HuH-7.5 (cell line): ENCODE data around the gene PACC1.

Experiments used
- DNase-seq: peaks from one replicate; pipeline ENCODE4 v3.0.0; 2011; ENCODE audit warnings: low spot score

PACC1 gene

GRCh38 chr1:212414328-212415106 lies at the start of gene PACC1:
Gene PACC1, minus strand, starts transcription at chr1:212414886. Its CDS starts 129 bp downstream, at chr1:212414757.
- DNase-seq, result peak; percentile 84

- DNase-seq, result no peak
Observed at GRCh38 chr1:212463565-212464285, 49.0 kb upstream of the PACC1 start.

- DNase-seq, result no peak
Observed at GRCh38 chr1:212461916-212462660, 47.4 kb upstream of the PACC1 start.

- no peak for DNase-seq
Observed at GRCh38 chr1:212460376-212460775, 45.7 kb upstream of the PACC1 start.

- DNase-seq, result no peak
Observed at GRCh38 chr1:212459656-212460055, 45.0 kb upstream of the PACC1 start.

GRCh38 chr1:212458817-212459216 lies 44.1 kb upstream of the PACC1 start:
- no peak for DNase-seq

- no peak for DNase-seq
Observed at GRCh38 chr1:212457740-212458338, 43.2 kb upstream of the PACC1 start.

GRCh38 chr1:212455803-212456528 lies 41.3 kb upstream of the PACC1 start:
- DNase-seq, result peak; percentile 72

- DNase-seq, result no peak
Observed at GRCh38 chr1:212455401-212455800, 40.7 kb upstream of the PACC1 start.

- DNase-seq, result no peak
Observed at GRCh38 chr1:212454741-212455140, 40.1 kb upstream of the PACC1 start.

GRCh38 chr1:212453156-212453857 lies 38.6 kb upstream of the PACC1 start:
- DNase-seq, result no peak

- no peak for DNase-seq
Observed at GRCh38 chr1:212452323-212453155, 37.9 kb upstream of the PACC1 start.

GRCh38 chr1:212451416-212452322 lies 37.0 kb upstream of the PACC1 start:
- no peak for DNase-seq

GRCh38 chr1:212450331-212450881 lies 35.7 kb upstream of the PACC1 start:
- no peak for DNase-seq

- no peak for DNase-seq
Observed at GRCh38 chr1:212447478-212447877, 32.8 kb upstream of the PACC1 start.

GRCh38 chr1:212446333-212446732 lies 31.6 kb upstream of the PACC1 start:
- DNase-seq, result no peak

GRCh38 chr1:212442408-212442807 lies 27.7 kb upstream of the PACC1 start:
- DNase-seq, result no peak

GRCh38 chr1:212440419-212440818 lies 25.7 kb upstream of the PACC1 start:
- no peak for DNase-seq

- DNase-seq, result no peak
Observed at GRCh38 chr1:212438831-212439237, 24.1 kb upstream of the PACC1 start.
